ENCODE data around the gene OR5V1.

- no peak for TF ChIP-seq POLR2AphosphoS5 (IDR thresholded peaks at IDR 0.05; ENCODE audit: low read depth, low read length)
- TF ChIP-seq SIN3A (IDR thresholded peaks at IDR 0.05; ENCODE audit: borderline replicate concordance, insufficient read depth, low read length): no peak
- no peak for TF ChIP-seq TAF1 (IDR thresholded peaks at IDR 0.05; ENCODE audit: borderline replicate concordance, insufficient read depth, low read length)
- no peak for TF ChIP-seq FOXP2 (optimal IDR thresholded peaks at IDR 0.05; ENCODE audit: borderline replicate concordance, extremely low read depth, extremely low read length, insufficient read depth)
These were observed 32.4 kb downstream of the OR5V1 start for GRCh38 chr6:29336269-29336668.

Measured in PFSK-1 (cell line).